GM12864 (cell line): Measurements from ENCODE around the gene TTC23L.

Experiments
- DNase-seq: peaks from one replicate; pipeline ENCODE4 v3.0.0-alpha.2; 2011; ENCODE audit warnings: low read depth
- H3K4me3 ChIP-seq: 2 replicates; pipeline ENCODE4 v1.5.1; 2011; ENCODE audit warnings: mild to moderate bottlenecking, low read depth, low read length, control low read depth
- TF ChIP-seq, protein P1 (sequence below): IDR thresholded peaks from 2 replicates; pipeline ENCODE4 v1.5.1; 2011; ENCODE audit warnings: low read depth, mild to moderate bottlenecking, moderate library complexity, low read length, control low read depth, inconsistent platforms; ENCODE audit errors: missing control alignments

TTC23L gene

GRCh38 chr5:34804913-34805312 is 34.1 kb upstream of the TTC23L start:
- no peak for DNase-seq
- TF ChIP-seq, protein P1, sequence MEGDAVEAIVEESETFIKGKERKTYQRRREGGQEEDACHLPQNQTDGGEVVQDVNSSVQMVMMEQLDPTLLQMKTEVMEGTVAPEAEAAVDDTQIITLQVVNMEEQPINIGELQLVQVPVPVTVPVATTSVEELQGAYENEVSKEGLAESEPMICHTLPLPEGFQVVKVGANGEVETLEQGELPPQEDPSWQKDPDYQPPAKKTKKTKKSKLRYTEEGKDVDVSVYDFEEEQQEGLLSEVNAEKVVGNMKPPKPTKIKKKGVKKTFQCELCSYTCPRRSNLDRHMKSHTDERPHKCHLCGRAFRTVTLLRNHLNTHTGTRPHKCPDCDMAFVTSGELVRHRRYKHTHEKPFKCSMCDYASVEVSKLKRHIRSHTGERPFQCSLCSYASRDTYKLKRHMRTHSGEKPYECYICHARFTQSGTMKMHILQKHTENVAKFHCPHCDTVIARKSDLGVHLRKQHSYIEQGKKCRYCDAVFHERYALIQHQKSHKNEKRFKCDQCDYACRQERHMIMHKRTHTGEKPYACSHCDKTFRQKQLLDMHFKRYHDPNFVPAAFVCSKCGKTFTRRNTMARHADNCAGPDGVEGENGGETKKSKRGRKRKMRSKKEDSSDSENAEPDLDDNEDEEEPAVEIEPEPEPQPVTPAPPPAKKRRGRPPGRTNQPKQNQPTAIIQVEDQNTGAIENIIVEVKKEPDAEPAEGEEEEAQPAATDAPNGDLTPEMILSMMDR, result no peak
- no peak overlapping the region for H3K4me3 ChIP-seq

DNA sequence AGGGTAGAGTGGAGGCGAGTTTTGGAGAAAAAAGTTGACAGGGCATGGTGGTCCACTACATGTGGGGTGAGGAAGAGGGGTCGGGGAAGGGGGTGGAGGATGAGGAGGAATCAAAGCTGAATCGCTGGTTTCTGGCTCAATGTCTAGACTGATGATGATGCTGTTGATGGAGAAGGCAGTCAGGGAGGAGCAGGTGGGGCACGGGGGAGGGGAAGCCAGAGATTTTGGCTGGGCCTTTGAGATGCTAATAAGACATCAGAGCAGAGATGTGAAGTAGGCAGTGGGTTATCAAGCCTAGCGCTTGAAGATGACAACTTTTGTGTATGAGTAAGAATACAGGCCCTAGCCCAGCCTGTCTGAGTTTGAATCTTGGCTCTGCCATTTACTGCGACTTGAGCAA is 32.4 kb upstream of the TTC23L start:
- TF ChIP-seq, protein P1, result no peak
- DNase-seq, result no peak

DNA sequence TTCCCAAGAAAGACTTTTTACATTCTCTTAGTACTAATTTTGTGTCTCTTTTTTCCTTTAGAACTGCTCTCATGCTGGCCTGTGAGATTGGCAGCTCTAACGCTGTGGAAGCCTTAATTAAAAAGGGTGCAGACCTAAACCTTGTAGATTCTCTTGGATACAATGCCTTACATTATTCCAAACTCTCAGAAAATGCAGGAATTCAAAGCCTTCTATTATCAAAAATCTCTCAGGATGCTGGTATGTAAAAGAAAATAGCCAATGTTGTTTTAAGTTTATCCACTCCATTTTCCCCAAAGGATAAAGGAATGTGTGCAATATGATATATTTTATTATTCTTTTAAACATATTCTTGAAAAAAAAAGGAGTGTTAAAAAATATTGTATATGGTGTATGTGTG is 27.3 kb upstream of the TTC23L start:
- H3K4me3 ChIP-seq, result no peak overlapping the region
- DNase-seq, result no peak
- TF ChIP-seq, protein P1, result no peak

More for the DNA sequence above, 32.4 kb upstream of the TTC23L start:
- no peak overlapping the region for H3K4me3 ChIP-seq

DNA sequence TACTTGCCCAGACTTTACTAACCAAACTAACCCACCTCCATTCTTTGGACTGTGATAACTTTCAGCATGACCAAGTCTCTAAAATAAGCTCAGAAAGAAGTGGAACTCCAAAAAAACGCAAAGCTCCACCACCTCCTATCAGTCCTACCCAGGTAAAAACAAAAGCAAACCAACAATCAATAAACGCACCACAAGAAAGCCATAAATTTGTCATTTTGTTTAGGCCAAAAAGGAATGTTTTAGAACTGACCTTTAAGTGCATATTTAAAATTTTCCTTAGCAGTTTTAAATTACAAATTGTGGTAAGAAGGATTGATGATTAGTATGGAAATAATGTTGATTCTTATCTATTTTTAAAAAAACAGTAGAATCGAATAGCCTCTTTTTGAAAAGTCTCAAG is 25.5 kb upstream of the TTC23L start:
- no peak for DNase-seq
- H3K4me3 ChIP-seq, result no peak overlapping the region
- TF ChIP-seq, protein P1, result no peak

- TF ChIP-seq, protein P1, result no peak
- DNase-seq, result no peak
- no peak overlapping the region for H3K4me3 ChIP-seq
Measured at GRCh38 chr5:34817558-34818351, 21.2 kb upstream of the TTC23L start.

DNA sequence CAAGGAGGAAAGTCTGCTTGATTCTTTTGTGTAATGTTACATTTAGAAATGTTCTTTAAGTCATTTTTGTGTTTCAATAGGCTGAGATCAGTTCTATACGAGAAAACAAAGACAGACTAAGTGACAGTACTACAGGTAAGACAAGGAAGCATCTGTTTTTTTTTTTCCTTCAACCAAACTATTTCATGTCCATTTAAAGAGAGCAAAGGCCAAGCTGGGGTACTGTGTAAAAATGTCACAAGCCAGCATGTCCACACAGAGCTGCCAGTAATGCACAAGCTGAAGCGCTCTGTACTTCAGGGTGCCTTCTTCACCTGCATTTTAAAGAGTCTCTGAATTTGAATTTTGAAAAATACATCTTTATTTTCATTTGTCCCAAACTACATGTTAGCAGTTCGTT is 20.2 kb upstream of the TTC23L start:
- no peak overlapping the region for H3K4me3 ChIP-seq
- DNase-seq, result no peak
- TF ChIP-seq, protein P1, result no peak

DNA sequence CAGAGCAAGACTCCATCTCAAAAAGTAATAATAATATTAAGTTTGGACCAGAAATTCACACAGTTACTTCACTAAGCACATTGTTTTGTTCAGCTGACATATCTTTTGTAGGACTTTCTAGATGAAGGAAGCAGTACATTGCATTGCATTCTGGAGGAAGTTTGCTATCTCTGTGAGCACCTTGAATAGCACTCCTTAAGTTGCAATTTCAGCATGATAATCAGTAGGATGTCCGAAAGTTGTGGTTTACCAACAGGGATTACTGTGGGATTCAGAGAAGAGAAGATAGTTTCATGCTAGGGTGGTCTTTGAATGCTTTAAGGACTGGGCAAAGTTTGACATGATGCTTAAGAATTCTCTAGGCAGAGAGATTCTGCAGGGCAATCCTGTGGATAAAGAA is 18.4 kb upstream of the TTC23L start:
- H3K4me3 ChIP-seq, result no peak overlapping the region
- TF ChIP-seq, protein P1, result no peak
- DNase-seq, result no peak
